ENCODE data around the gene COPS4.
A peak's percentile ranks its signal among the peaks of the same experiment; 100 is the strongest.
"Not testable (repeated sequence)": the region's sequence is repeated elsewhere in the genome, so short reads cannot be mapped to it uniquely, and the experiment has no call there.

COPS4 gene

DNA sequence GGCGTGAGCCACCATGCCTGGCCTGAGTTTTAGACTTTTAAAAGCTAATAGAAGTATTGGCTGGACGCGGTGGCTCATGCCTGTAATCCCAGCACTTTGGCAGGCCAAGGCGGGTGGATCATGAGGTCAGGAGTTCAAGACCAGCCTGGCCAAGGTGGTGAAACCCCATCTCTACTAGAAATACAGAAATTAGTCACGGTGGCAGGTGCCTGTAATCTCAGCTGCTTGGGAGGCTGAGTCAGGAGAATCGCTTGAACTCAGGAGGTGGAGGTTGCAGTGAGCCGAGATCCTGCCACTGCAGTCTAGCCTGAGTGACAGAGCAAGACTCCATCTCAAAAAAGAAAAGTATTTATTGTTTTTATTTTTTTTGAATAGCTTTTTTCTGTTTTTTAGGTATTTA lies 39.8 kb downstream of the COPS4 start:
- H3K27ac Mint-ChIP-seq (ENCODE audit: low read depth); H3K9me3 Mint-ChIP-seq; ATAC-seq (replicated peaks; ENCODE audit: extremely low read depth, poor library complexity, severe bottlenecking); H3K27me3 Mint-ChIP-seq; H3K4me3 Mint-ChIP-seq; DNase-seq (ENCODE audit: low spot score in 2 of 2): not testable (repeated sequence)
- H3K4me1 Mint-ChIP-seq = peaks cover 20% of the 10 kb centered on the region
- H3K36me3 Mint-ChIP-seq (ENCODE audit: insufficient read depth) = peaks cover 22% of the 10 kb centered on the region

DNA sequence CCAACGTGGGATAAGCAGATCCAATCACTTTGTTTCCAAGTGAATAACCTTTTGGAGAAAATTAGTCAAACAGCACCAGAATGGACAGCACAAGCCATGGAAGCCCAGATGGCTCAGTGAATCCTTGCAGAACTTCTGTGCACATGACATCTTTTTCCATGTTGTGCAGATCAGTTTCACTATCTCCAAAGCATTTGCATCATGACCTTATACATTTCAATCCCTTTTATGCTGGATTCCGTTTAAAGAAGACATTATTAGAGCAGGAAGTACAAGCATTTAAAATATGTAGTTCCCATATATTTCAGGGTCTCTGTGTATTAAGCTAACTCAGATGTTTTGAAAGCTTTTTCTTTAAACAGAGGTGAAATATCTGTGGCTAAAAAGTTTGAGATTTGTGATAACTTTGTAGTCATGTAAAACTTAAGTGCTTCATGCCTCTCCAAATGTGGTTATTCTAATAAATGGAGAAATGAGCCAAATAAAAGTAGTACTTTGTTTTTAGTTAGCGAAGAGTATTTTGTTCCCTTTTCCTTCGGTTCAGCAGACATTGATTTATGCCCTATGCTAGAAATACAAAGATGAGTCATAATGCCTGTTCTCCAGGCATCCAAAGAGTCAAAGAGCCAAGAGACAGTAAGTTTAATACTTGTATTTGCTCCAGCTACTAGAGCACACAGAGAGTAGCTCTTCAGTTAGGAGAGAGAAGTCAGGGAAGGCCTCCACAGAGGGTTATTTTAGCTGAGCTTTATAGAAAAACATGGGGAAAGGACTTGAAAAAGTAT lies 40.5 kb downstream of the COPS4 start:
- Mint-ChIP-seq H3K4me1 (peaks cover 20% of the 10 kb centered on the region), H3K9me3 (no peaks in the 10 kb centered on the region), H3K27ac (ENCODE audit: low read depth) (no peak overlapping the region), H3K36me3 (ENCODE audit: insufficient read depth) (peaks cover 15% of the 10 kb centered on the region), H3K27me3 (no peaks in the 10 kb centered on the region), H3K4me3 (no peak overlapping the region)
- no peak for DNase-seq (ENCODE audit: low spot score in 2 of 2)
- no peak for ATAC-seq (replicated peaks; ENCODE audit: extremely low read depth, poor library complexity, severe bottlenecking)

DNA sequence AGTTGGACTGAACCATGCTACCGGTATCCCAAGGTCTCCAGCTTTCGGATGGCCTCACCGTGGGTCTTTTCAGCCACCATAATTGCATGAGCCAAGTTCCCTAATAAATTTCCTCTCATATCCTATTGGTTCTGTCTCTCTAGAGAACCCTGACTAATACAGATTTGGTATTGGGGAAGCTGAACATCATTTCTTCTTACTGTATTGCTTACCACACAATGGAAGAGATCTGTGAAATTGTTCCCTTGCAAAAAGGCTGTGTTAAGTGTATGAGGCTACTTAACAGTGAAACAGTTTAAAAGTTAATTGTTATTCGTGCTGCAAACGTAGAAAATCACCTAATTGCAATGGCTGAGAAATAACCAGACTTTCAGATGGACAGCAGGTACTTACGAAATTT lies 45.6 kb downstream of the COPS4 start:
- DNase-seq (ENCODE audit: low spot score in 2 of 2) (no peak), ATAC-seq (replicated peaks; ENCODE audit: extremely low read depth, poor library complexity, severe bottlenecking) (no peak)
- Mint-ChIP-seq H3K36me3 (ENCODE audit: insufficient read depth) (peaks cover 10% of the 10 kb centered on the region), H3K27ac (ENCODE audit: low read depth) (peak overlapping the region; percentile 22), H3K9me3 (no peaks in the 10 kb centered on the region), H3K27me3 (no peaks in the 10 kb centered on the region), H3K4me3 (no peak overlapping the region), H3K4me1 (peaks cover 40% of the 10 kb centered on the region)

DNA sequence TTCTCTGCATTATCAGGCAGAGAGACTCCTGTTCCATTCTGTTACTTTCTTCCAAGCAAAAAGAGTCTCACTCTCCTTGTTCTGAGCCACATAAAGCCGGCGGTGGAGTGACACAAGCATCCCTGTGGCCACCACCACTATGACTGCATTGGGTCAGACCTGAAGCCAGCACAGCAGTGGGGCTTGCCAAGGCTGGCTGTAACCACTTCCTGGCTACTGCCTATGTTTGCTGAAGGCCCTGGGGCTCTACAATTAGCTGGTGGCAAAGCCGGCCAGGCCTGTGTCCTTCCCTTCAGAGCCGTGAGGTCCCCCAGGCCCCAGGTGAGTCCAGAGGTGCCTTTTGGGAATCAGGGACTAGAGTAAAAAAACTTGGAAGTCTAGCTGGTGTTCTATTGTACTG lies 47.8 kb downstream of the COPS4 start:
- H3K27ac Mint-ChIP-seq (ENCODE audit: low read depth) = peak overlapping the region; percentile 81
- H3K9me3 Mint-ChIP-seq = no peaks in the 10 kb centered on the region
- H3K36me3 Mint-ChIP-seq (ENCODE audit: insufficient read depth) = peaks cover 13% of the 10 kb centered on the region
- H3K4me3 Mint-ChIP-seq = no peak overlapping the region
- H3K4me1 Mint-ChIP-seq = peaks cover 28% of the 10 kb centered on the region
- no peak for DNase-seq (ENCODE audit: low spot score in 2 of 2)
- ATAC-seq (replicated peaks; ENCODE audit: extremely low read depth, poor library complexity, severe bottlenecking) = no peak
- no peaks in the 10 kb centered on the region for H3K27me3 Mint-ChIP-seq

DNA sequence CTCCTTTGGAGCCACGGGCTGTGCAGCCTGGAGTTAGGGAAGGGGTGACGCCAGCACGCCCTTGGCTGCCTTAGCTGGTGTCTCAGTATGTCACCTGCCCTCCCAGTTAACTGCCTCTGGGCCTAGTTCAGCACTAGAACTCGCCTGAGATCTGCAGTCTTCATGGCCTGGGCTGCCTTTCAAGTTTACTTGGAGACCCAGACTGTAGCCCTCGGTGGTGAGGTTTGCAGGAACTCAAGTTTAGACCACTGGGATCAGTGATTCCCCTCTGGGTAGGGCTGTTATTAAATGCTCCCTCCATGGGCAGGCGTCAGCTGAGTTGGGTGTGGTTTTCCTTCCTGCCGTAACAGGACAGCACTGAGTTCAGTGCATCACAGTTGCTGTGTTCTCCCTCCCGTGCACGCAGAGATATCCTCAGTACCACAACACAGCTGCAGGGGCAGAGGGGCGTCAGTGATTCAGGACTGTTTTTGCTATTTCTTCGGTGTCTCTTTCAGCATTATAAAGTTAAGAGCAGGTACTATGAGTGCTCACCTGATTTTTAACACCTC lies 49.0 kb downstream of the COPS4 start:
- Mint-ChIP-seq H3K36me3 (ENCODE audit: insufficient read depth) (peaks cover 24% of the 10 kb centered on the region), H3K4me3 (peak overlapping the region; percentile 44), H3K4me1 (peaks cover 36% of the 10 kb centered on the region), H3K9me3 (no peaks in the 10 kb centered on the region), H3K27me3 (no peaks in the 10 kb centered on the region), H3K27ac (ENCODE audit: low read depth) (peak overlapping the region; percentile 81)
- ATAC-seq (replicated peaks; ENCODE audit: extremely low read depth, poor library complexity, severe bottlenecking) (peak; percentile 99), DNase-seq (ENCODE audit: low spot score in 2 of 2) (peak; percentile 36 to 59)

DNA sequence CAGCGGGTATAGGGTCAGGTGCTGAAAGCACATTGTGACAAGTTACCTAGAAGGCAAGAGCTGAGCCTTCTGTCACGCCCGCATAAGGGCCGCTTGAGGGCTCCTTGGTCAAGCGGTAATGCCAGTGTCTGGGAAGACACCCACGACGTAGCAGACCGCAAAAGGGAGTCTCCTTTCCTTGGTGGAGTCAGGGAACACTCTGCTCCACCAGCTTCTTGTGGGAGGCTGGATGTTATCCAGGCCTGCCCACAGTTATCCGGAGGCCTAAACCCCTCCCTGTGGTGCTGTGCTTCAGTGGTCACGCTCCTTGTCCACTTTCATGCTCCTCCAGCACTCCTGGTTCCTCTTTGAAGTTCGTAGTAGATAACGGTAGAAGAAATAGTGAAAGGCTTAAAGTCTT lies 50.0 kb downstream of the COPS4 start:
- Mint-ChIP-seq H3K36me3 (ENCODE audit: insufficient read depth) (peaks cover 33% of the 10 kb centered on the region), H3K4me1 (peaks cover 40% of the 10 kb centered on the region)
- H3K4me3 Mint-ChIP-seq; ATAC-seq (replicated peaks; ENCODE audit: extremely low read depth, poor library complexity, severe bottlenecking); H3K27me3 Mint-ChIP-seq; H3K9me3 Mint-ChIP-seq; H3K27ac Mint-ChIP-seq (ENCODE audit: low read depth); DNase-seq (ENCODE audit: low spot score in 2 of 2): not testable (repeated sequence)

DNA sequence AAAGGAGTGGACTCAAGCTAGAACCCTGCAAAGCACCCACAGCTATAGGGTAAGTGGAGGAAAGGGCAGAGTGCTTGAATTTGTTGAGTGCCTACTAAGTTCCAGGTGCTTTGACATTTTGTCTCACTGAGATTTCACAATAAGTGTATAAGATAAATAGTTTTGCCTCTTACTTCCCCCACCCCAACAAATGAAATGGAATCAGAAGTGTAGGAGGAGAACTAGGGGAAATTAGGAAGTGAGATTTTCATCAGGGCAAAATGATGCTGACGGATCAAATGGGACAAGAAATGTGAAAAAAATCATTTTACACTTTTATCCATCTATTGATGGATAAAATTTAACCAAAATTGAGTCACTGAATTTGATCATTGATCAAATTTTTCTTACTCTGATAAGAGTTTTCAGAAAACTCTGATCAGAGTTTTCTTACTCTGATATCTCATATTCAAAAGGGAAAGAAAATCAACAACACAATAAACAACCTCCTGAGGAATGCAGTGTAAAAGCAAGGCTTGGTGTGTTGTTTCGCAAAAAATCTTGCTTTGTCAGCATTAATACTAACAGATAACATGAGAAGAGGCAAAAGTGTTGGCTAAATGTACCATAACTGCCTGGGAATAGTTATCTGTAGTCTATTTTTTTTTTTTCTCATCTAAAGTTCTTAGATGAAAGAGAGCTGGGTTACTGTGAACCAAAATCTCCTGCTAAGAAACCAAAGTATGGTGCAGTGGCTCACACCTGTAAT lies 54.6 kb downstream of the COPS4 start:
- Mint-ChIP-seq H3K27ac (ENCODE audit: low read depth) (peak overlapping the region; percentile 9), H3K27me3 (no peaks in the 10 kb centered on the region), H3K36me3 (ENCODE audit: insufficient read depth) (peaks cover 77% of the 10 kb centered on the region), H3K9me3 (no peaks in the 10 kb centered on the region), H3K4me3 (no peak overlapping the region), H3K4me1 (peaks cover 50% of the 10 kb centered on the region)
- DNase-seq (ENCODE audit: low spot score in 2 of 2) (no peak), ATAC-seq (replicated peaks; ENCODE audit: extremely low read depth, poor library complexity, severe bottlenecking) (no peak)

DNA sequence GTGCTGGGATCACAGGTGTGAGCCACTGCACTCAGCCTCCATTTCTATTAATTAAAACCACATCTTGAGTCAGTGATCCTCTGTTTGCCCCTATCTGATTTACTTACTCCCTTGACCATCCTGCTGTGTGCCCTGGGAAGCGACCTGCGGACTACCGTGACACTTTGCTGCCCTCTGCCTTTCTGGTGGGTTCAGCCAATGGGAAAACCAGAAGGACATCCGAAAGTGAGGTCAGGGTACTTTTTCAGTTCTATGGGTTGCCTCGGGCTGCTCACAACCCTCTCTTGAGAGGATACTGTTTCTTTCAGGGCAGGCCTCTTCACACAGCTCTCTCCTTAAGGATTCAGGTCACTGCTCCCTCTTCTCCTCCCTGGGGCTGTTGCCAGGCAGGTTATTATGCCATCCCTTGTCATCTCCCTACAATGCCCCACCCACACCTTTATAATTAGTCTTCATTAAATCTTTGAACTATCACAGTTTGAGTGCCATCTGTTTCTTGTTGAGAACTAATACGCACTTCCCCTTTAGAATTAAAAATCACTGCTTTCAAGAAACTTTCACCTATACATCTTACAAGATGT lies 58.2 kb downstream of the COPS4 start:
- no peak for ATAC-seq (replicated peaks; ENCODE audit: extremely low read depth, poor library complexity, severe bottlenecking)
- Mint-ChIP-seq H3K27ac (ENCODE audit: low read depth) (peak overlapping the region; percentile 78), H3K9me3 (no peaks in the 10 kb centered on the region), H3K27me3 (no peaks in the 10 kb centered on the region), H3K4me3 (no peak overlapping the region), H3K4me1 (peaks cover 67% of the 10 kb centered on the region), H3K36me3 (ENCODE audit: insufficient read depth) (peaks cover 94% of the 10 kb centered on the region)
- DNase-seq (ENCODE audit: low spot score in 2 of 2) = no peak

DNA sequence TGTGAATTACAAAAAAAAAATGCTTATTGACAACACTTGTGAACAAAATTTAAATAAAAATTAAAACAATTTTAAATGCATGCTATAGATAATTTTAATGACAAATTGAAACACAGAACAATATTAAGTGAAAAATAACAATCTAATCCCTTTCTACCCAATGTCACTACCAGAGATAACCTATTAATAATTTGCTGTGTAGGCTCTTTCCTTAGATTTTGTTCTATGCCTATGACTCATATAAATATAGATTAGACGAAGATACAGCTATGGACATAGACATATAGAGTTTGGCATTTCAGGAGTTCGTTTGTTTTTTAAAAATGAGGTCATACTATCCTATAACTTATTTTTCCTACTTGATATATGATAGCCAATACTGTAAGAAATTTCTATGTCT lies 61.4 kb downstream of the COPS4 start:
- H3K9me3 Mint-ChIP-seq = peaks cover 5% of the 10 kb centered on the region
- H3K4me3 Mint-ChIP-seq = no peak overlapping the region
- H3K27ac Mint-ChIP-seq (ENCODE audit: low read depth) = peak overlapping the region; percentile 63
- DNase-seq (ENCODE audit: low spot score in 2 of 2) (no peak), ATAC-seq (replicated peaks; ENCODE audit: extremely low read depth, poor library complexity, severe bottlenecking) (no peak)
- H3K36me3 Mint-ChIP-seq (ENCODE audit: insufficient read depth) = peaks cover 89% of the 10 kb centered on the region
- H3K27me3 Mint-ChIP-seq = no peaks in the 10 kb centered on the region
- H3K4me1 Mint-ChIP-seq = peaks cover 71% of the 10 kb centered on the region

DNA sequence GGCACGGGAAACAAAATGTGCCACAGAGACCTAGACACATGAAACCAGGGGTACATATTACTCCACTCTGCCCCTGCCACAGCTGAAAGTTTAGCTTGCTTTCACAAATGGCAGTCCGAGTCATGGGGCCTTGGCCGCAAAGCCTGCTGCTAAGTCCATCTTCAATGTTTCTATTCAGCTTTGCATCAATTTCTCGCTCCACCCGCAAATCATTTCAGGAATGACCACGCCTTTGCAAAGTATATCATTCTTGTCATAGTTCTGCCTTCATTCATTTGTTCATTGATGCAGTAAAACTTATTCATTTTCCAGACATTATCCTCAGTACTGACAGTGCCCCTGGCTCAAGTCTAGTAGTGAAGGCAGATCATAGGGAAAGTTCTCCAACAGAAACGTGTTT lies 70.0 kb downstream of the COPS4 start:
- DNase-seq (ENCODE audit: low spot score in 2 of 2) (no peak), ATAC-seq (replicated peaks; ENCODE audit: extremely low read depth, poor library complexity, severe bottlenecking) (no peak)
- no peaks in the 10 kb centered on the region for H3K27me3 Mint-ChIP-seq
- no peak overlapping the region for H3K4me3 Mint-ChIP-seq
- peak overlapping the region; percentile 8 for H3K27ac Mint-ChIP-seq (ENCODE audit: low read depth)
- peaks cover 5% of the 10 kb centered on the region for H3K9me3 Mint-ChIP-seq
- peaks cover 77% of the 10 kb centered on the region for H3K36me3 Mint-ChIP-seq (ENCODE audit: insufficient read depth)
- peaks cover 51% of the 10 kb centered on the region for H3K4me1 Mint-ChIP-seq

DNA sequence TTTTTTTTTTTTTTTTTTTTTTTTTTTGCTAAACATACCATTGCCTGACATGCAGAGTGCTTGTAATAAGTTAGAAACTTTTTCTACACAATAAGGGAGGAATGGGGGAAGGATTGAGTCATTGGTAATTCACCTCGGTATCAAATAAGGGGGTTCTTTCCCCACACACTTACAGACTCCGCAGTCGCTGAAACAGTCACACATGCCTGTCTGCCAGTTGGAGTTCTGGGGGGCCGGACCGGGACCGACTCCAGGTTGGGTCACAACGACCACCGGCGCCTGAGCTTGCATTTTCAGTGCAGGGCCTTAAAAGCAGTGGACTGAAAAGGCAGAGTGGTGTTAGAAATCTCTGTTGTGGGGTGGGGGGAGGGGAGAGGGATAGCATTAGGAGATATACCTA lies 72.6 kb downstream of the COPS4 start:
- ATAC-seq (replicated peaks; ENCODE audit: extremely low read depth, poor library complexity, severe bottlenecking) (no peak), DNase-seq (ENCODE audit: low spot score in 2 of 2) (no peak)
- peaks cover 38% of the 10 kb centered on the region for H3K4me1 Mint-ChIP-seq
- H3K27ac Mint-ChIP-seq (ENCODE audit: low read depth) = peak overlapping the region; percentile 88
- peak overlapping the region; percentile 93 for H3K4me3 Mint-ChIP-seq
- H3K27me3 Mint-ChIP-seq = no peaks in the 10 kb centered on the region
- no peaks in the 10 kb centered on the region for H3K9me3 Mint-ChIP-seq
- peaks cover 73% of the 10 kb centered on the region for H3K36me3 Mint-ChIP-seq (ENCODE audit: insufficient read depth)

DNA sequence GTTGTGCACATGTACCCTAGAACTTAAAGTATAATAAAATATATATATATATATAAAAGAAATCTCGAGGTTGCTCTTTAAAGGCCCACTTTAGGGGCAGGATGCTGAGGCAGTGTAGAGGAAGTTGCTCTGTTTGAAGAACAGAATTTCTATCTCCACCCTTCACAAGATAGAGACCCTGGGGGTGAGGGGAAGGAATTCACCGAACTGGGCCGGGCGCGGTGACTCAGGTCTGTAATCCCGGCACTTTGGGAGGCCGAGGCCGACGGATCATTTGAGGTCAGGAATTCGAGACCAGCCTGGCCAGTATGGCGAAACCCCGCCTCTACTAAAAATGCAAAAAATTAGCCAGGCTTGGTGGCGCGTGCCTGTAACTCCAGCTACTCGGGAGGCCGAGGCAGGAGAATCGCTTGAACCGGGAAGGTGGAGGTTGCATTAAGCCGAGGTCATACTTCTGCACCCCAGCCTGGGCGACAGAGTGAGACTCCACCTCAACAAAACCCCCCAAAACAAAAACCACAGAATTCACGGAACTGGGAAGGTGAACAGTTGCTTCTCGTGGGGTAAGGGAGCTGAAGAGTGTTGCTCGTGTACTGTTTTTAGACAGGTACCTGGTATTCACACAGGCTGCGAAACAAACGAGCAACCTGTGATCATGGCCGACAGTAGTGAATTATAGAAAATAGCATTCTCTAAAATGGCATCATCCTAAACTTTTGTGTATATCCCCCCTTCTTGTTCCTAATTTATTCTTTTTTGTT lies 73.3 kb downstream of the COPS4 start:
- H3K27ac Mint-ChIP-seq (ENCODE audit: low read depth) = peak overlapping the region; percentile 88
- ATAC-seq (replicated peaks; ENCODE audit: extremely low read depth, poor library complexity, severe bottlenecking) (no peak), DNase-seq (ENCODE audit: low spot score in 2 of 2) (no peak)
- H3K4me1 Mint-ChIP-seq = peaks cover 39% of the 10 kb centered on the region
- H3K9me3 Mint-ChIP-seq = no peaks in the 10 kb centered on the region
- peaks cover 68% of the 10 kb centered on the region for H3K36me3 Mint-ChIP-seq (ENCODE audit: insufficient read depth)
- peak overlapping the region; percentile 93 for H3K4me3 Mint-ChIP-seq
- H3K27me3 Mint-ChIP-seq = no peaks in the 10 kb centered on the region
